ENCODE results near the gene CTTNBP2. TPM values are rescaled to one million over a fixed set of nuclear protein-coding genes. Genes with fewer than 3 reads are reported as not detected.

CTTNBP2 gene
- total RNA-seq, 1 donor from 2014 or later = 6.6 TPM

- TF ChIP-seq CTCF (IDR thresholded peaks at IDR 0.05) = no peak
- DNase-seq = no peak
- intact Hi-C loops (cut with DNase I) = no loop called here
These were observed 3.9 kb downstream of the CTTNBP2 start for GRCh38 chr7:117869374-117869773.

GRCh38 chr7:117863618-117864017 is 9.6 kb downstream of the CTTNBP2 start:
- Histone ChIP-seq H3K27me3 (ENCODE audit: low read depth) (no peaks in the 10 kb centered on the region), H3K4me1 (no peaks in the 10 kb centered on the region), H3K27ac (no peak overlapping the region), H3K4me3 (no peak overlapping the region), H3K36me3 (no peaks in the 10 kb centered on the region), H3K9me3 (no peaks in the 10 kb centered on the region)
- intact Hi-C loops (cut with DNase I) = no loop called here
- no peak for TF ChIP-seq CTCF (IDR thresholded peaks at IDR 0.05)
- ATAC-seq = no peak
- DNase-seq = no peak

More at GRCh38 chr7:117869374-117869773, 3.9 kb downstream of the CTTNBP2 start:
- Histone ChIP-seq H3K4me1 (no peaks in the 10 kb centered on the region), H3K36me3 (no peaks in the 10 kb centered on the region), H3K4me3 (no peak overlapping the region), H3K9me3 (no peaks in the 10 kb centered on the region), H3K27me3 (ENCODE audit: low read depth) (peaks cover 14% of the 10 kb centered on the region), H3K27ac (no peak overlapping the region)
- no peak for ATAC-seq

- H3K4me1 ChIP-seq = no peaks in the 10 kb centered on the region
- no peak overlapping the region for H3K27ac ChIP-seq
- H3K9me3 ChIP-seq = no peaks in the 10 kb centered on the region
- DNase-seq (no peak), ATAC-seq (no peak)
- no peak for TF ChIP-seq CTCF (IDR thresholded peaks at IDR 0.05)
- no peaks in the 10 kb centered on the region for H3K36me3 ChIP-seq
- intact Hi-C loops (cut with DNase I) = no loop called here
- H3K27me3 ChIP-seq (ENCODE audit: low read depth) = no peaks in the 10 kb centered on the region
- H3K4me3 ChIP-seq = no peak overlapping the region
These were observed 10.9 kb downstream of the CTTNBP2 start for GRCh38 chr7:117862378-117862777.

- H3K9me3 ChIP-seq = no peaks in the 10 kb centered on the region
- no peak for TF ChIP-seq CTCF (IDR thresholded peaks at IDR 0.05)
- ATAC-seq = no peak
- no peaks in the 10 kb centered on the region for H3K27me3 ChIP-seq (ENCODE audit: low read depth)
- H3K4me1 ChIP-seq = no peaks in the 10 kb centered on the region
- H3K27ac ChIP-seq = no peak overlapping the region
- DNase-seq = no peak
- no peaks in the 10 kb centered on the region for H3K36me3 ChIP-seq
- intact Hi-C loops (cut with DNase I) = no loop called here
- no peak overlapping the region for H3K4me3 ChIP-seq
These were observed 13.9 kb downstream of the CTTNBP2 start for GRCh38 chr7:117859246-117859812.

GRCh38 chr7:117858712-117859111 is 14.5 kb downstream of the CTTNBP2 start:
- no peaks in the 10 kb centered on the region for H3K4me1 ChIP-seq
- no peak for DNase-seq
- no peaks in the 10 kb centered on the region for H3K36me3 ChIP-seq
- no peak for TF ChIP-seq CTCF (IDR thresholded peaks at IDR 0.05)
- no peak for ATAC-seq
- no peaks in the 10 kb centered on the region for H3K27me3 ChIP-seq (ENCODE audit: low read depth)
- no peak overlapping the region for H3K27ac ChIP-seq
- H3K4me3 ChIP-seq = no peak overlapping the region
- intact Hi-C loops (cut with DNase I) = no loop called here
- no peaks in the 10 kb centered on the region for H3K9me3 ChIP-seq
